Kidney (tissue), 14 donors: ENCODE results near the gene DSCAML1. TPM values are rescaled to one million over a fixed set of nuclear protein-coding genes. Genes with fewer than 3 reads are reported as not detected.
"Not testable (repeated sequence)": the region's sequence is repeated elsewhere in the genome, so short reads cannot be mapped to it uniquely, and the experiment has no call there.

Experiments
- DNase-seq, 5 donors: peaks; one replicate each; pipeline ENCODE4 v3.0.0-alpha.2; 2013 to 2020
- FAIRE-seq: peaks from 2 replicates; lab custom pipeline; 2012; peaks lifted over from hg19 to GRCh38; lab: Jason Lieb, UNC
- H3K27ac ChIP-seq, 2 donors: one replicate each; pipeline ENCODE4 v1.7.0; 2013; ENCODE audit warnings: low read depth in 2 of 2, low read length in 2 of 2, inconsistent platforms in 1 of 2
- H3K27me3 ChIP-seq: one replicate; pipeline ENCODE4 v1.7.1; 2013; ENCODE audit warnings: low read length, inconsistent platforms; ENCODE audit not compliant: control insufficient read depth, insufficient read depth
- H3K36me3 ChIP-seq, 3 donors: one replicate each; pipeline versions ENCODE4 v1.7.0 to v1.7.1; 2013; ENCODE audit warnings: low read length in 3 of 3, control low read depth in 1 of 3, inconsistent platforms in 1 of 3; ENCODE audit not compliant: insufficient read depth in 3 of 3, control insufficient read depth in 2 of 3
- H3K4me1 ChIP-seq, 3 donors: one replicate each; pipeline versions ENCODE4 v1.7.0 to v1.7.1; 2013; ENCODE audit warnings: low read length in 3 of 3, inconsistent platforms in 1 of 3, low read depth in 1 of 3; ENCODE audit not compliant: control insufficient read depth in 2 of 3, insufficient read depth in 2 of 3
- H3K4me3 ChIP-seq, 3 donors: one replicate each; pipeline versions ENCODE4 v1.7.0 to v1.8.1; 2013; ENCODE audit warnings: low read length in 3 of 3, control low read depth in 1 of 3, inconsistent platforms in 1 of 3
- H3K9ac ChIP-seq, 3 donors: one replicate each; pipeline versions ENCODE4 v1.7.0 to v1.7.1; 2013; ENCODE audit warnings: low read length in 3 of 3, control low read depth in 1 of 3, inconsistent platforms in 1 of 3
- H3K9me3 ChIP-seq, 3 donors: one replicate each; pipeline versions ENCODE4 v1.7.0 to v1.7.1; 2013; ENCODE audit warnings: low read length in 3 of 3, control low read depth in 1 of 3, inconsistent platforms in 1 of 3; ENCODE audit not compliant: control insufficient read depth in 2 of 3, insufficient read depth in 1 of 3
- CTCF ChIP-seq: IDR thresholded peaks from 3 replicates; pipeline ENCODE4 v1.5.1; 2012; ENCODE audit warnings: mild to moderate bottlenecking, moderate library complexity, borderline replicate concordance; ENCODE audit not compliant: insufficient read depth; ENCODE audit errors: extremely low read depth
- intact Hi-C: fragments of 100-400 bp; cut with DNase I; formaldehyde crosslinking; loops from one replicate; pipeline ENCODE4 v1.11.1; 2022
- polyA plus RNA-seq: library from polyadenylated mRNA; stranded (reverse); fragments of 350-450 nt; fragmentation: Illumina TruSeq; extraction: RNeasy Lipid Tissue Mini Kit (QIAGEN cat#74804); gene quantifications from one replicate; pipeline ENCODE4 v1.2.3, GENCODE V29; 2014; ENCODE audit warnings: low read depth, low replicate concordance; ENCODE audit not compliant: insufficient read depth
- total RNA-seq: library from RNA; stranded (reverse); fragmentation: NEBNext Ultra II Directional; extraction: Animal tissue kit (Norgen Biotek cat#: 25700); gene quantifications from one replicate; pipeline ENCODE4 v1.2.1, GENCODE V29; 2021
- donor health status: control.
- donor health status: control.
- donor health status: control.
- donor health status: control.
- donor health status: control.
- donor health status: DM: yes; HTN: yes; CAD: no.
- donor health status: Normal renal cell carcinoma (clear cell type).

The DSCAML1 gene
- total and polyA plus RNA-seq, 2 donors from 2014 or later = 0.95 to 17.3 TPM

- no peak overlapping the region for H3K27ac ChIP-seq
- intact Hi-C loops = no loop called here
- DNase-seq (peak in 1 of 5 donors; percentile 9), FAIRE-seq (no peak)
- H3K9me3 ChIP-seq = peaks cover 0 to 11% (median 0%) of the 10 kb centered on the region in 3 donors
- H3K27me3 ChIP-seq = no peaks in the 10 kb centered on the region
- TF ChIP-seq CTCF = no peak
- no peaks in the 10 kb centered on the region for H3K36me3 ChIP-seq
- H3K9ac ChIP-seq = no peak overlapping the region
- H3K4me3 ChIP-seq = no peak overlapping the region
- no peaks in the 10 kb centered on the region for H3K4me1 ChIP-seq
These were observed 339.8 kb downstream of the DSCAML1 start for GRCh38 chr11:117457031-117457785.

DNA sequence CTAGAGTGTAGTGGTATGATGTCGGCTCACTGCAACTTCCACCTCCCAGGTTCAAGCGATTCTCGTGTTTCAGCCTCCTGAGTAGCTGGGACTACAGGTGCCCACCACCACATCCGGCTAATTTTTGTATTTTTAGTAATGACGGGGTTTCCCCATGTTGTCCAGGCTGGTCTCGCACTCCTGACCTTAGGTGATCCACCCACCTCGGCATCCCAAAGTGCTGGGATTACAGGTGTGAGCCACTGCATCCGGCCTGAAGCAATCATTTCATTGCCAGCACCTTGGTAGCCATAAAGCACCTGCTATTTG, 340.3 kb downstream of the DSCAML1 start:
- H3K36me3 ChIP-seq, DNase-seq, H3K27me3 ChIP-seq, H3K4me3 ChIP-seq, H3K4me1 ChIP-seq, H3K27ac ChIP-seq, FAIRE-seq, intact Hi-C loops, H3K9ac ChIP-seq: not testable (repeated sequence)
- peaks cover 0 to 11% (median 0%) of the 10 kb centered on the region in 3 donors for H3K9me3 ChIP-seq

- intact Hi-C loops = no loop called here
- Histone ChIP-seq H3K4me1 (no peaks in the 10 kb centered on the region), H3K9me3 (peaks cover 0 to 11% (median 0%) of the 10 kb centered on the region in 3 donors), H3K36me3 (no peaks in the 10 kb centered on the region), H3K4me3 (no peak overlapping the region), H3K27ac (no peak overlapping the region), H3K9ac (no peak overlapping the region), H3K27me3 (no peaks in the 10 kb centered on the region)
- TF ChIP-seq CTCF = no peak
- DNase-seq (no peak), FAIRE-seq (no peak)
These were observed 340.8 kb downstream of the DSCAML1 start for GRCh38 chr11:117456027-117456720.

DNA sequence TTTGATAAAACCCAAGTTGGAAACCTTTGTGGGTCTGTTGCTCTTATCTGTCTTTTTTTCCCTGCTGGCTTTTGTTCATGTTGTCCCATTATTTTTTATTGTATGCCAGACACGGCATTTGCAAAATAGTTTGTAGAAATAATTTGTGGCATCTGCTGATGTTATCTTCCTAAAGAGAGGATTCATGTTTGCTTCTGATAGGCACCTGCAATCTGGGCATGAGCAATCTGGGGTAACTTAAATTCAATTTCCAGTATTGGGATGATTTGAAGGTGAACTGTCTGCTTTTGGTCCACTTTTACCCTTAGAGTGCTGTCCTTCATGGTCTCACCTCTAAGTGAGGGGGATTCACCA, 342.5 kb downstream of the DSCAML1 start:
- intact Hi-C loops = no loop called here
- TF ChIP-seq CTCF = no peak
- H3K36me3 ChIP-seq = no peaks in the 10 kb centered on the region
- no peaks in the 10 kb centered on the region for H3K4me1 ChIP-seq
- no peak overlapping the region for H3K4me3 ChIP-seq
- no peak overlapping the region for H3K9ac ChIP-seq
- H3K9me3 ChIP-seq = peaks cover 0 to 11% (median 0%) of the 10 kb centered on the region in 3 donors
- H3K27me3 ChIP-seq = no peaks in the 10 kb centered on the region
- H3K27ac ChIP-seq = no peak overlapping the region
- DNase-seq (no peak), FAIRE-seq (no peak)
